Gastrocnemius medialis (tissue), 4 donors: Measurements from ENCODE around the gene SMYD3.

Experiments used
- CTCF ChIP-seq, 5 experiments: fragments of 450-650 bp in 3 of 5; fragments of 200-600 bp in 2 of 5; sonication (generic) in 2 of 5; IDR thresholded peaks in 4 of 5; conservative IDR thresholded peaks in 1 of 5; 1 replicate in 4 of 5; 2 replicates in 1 of 5; pipeline ENCODE4 v1.5.1; 2016 to 2019; ENCODE audit warnings: antibody characterized with exemption in 5 of 5, mild to moderate bottlenecking in 3 of 5, moderate library complexity in 3 of 5
- POLR2A ChIP-seq, 2 donors: fragments of 450-650 bp; IDR thresholded peaks; one replicate each; pipeline ENCODE4 v1.6.1; 2017; ENCODE audit warnings: antibody characterized with exemption in 2 of 2, mild to moderate bottlenecking in 2 of 2, moderate library complexity in 2 of 2

- no peak for TF ChIP-seq CTCF (IDR thresholded peaks at IDR 0.05 in 4 of 5, conservative IDR thresholded peaks at IDR 0.05 in 1 of 5)
- TF ChIP-seq POLR2A (IDR thresholded peaks at IDR 0.05), result no peak
Measured at GRCh38 chr1:246160905-246161304, 346.2 kb downstream of the SMYD3 start.
